GM20000 (cell line): ENCODE measurements around the gene GCGR.

Experiments used
- DNase-seq: peaks from one replicate; pipeline ENCODE4 v3.0.0; 2012; ENCODE audit warnings: low spot score
- CTCF ChIP-seq: IDR thresholded peaks from 2 replicates; pipeline ENCODE4 v1.5.1; 2012; ENCODE audit warnings: mild to moderate bottlenecking, control low read depth; ENCODE audit errors: extremely low read depth, missing control alignments

The GCGR gene

GRCh38 chr17:81845881-81846742, 42.2 kb downstream of the GCGR start:
- DNase-seq: no peak
- no peak for TF ChIP-seq CTCF

- DNase-seq: no peak
- no peak for TF ChIP-seq CTCF
These were observed 43.1 kb downstream of the GCGR start for GRCh38 chr17:81846743-81847689.

- DNase-seq: no peak
- TF ChIP-seq CTCF: no peak
These were observed 45.5 kb downstream of the GCGR start for GRCh38 chr17:81849457-81849856.

GRCh38 chr17:81851423-81851822, 47.5 kb downstream of the GCGR start:
- TF ChIP-seq CTCF: no peak

DNA sequence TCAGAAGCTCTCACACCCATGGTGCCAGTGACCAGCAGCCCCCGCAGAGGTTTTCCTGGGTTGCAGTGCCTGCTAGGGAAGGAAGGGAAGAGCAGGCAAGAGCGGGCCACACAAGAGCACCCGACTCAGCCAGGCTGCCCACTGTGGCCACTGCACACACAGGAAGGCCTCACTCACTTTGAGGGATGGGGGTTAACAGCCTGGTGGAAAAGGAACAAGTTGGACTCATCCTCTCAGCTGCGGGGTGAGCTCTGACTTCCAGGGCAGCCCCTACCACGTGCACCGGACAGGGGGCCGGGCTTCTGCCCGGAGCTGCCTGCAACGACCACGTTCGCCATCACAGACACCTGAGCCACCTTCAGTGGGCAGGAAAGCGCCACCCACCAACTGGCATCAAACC, 48.3 kb downstream of the GCGR start:
- TF ChIP-seq CTCF: no peak
- no peak for DNase-seq

More at GRCh38 chr17:81851423-81851822, 47.5 kb downstream of the GCGR start:
- DNase-seq: no peak

- no peak for TF ChIP-seq CTCF
- DNase-seq: no peak
These were observed 51.2 kb downstream of the GCGR start for GRCh38 chr17:81854974-81855774.
